ENCODE data around the gene LHX8.

LHX8 gene

GRCh38 chr1:75188892-75189291, 54.7 kb downstream of the LHX8 start:
- Histone ChIP-seq H4K20me1 (ENCODE audit: insufficient read depth, low read length, poor library complexity, severe bottlenecking) (no peaks in the 10 kb centered on the region), H3K36me3 (ENCODE audit: insufficient read depth, low read length) (no peaks in the 10 kb centered on the region), H3K9me2 (replicated peaks; ENCODE audit: low read depth, low read length) (no peaks in the 10 kb centered on the region), H3K27me3 (ENCODE audit: insufficient read depth, low read length, poor library complexity, severe bottlenecking) (no peaks in the 10 kb centered on the region), H3K4me3 (ENCODE audit: low read length, poor library complexity, severe bottlenecking) (no peak overlapping the region), H3K9me3 (ENCODE audit: insufficient read depth, low read depth, low read length) (no peaks in the 10 kb centered on the region), H3F3A (ENCODE audit: low read depth) (no peaks in the 10 kb centered on the region), H3K4me1 (ENCODE audit: insufficient read depth, low read length, poor library complexity, severe bottlenecking) (no peaks in the 10 kb centered on the region), H3K9ac (ENCODE audit: low read depth, low read length, poor library complexity, severe bottlenecking) (no peak overlapping the region), H2AFZ (ENCODE audit: low read length) (no peak overlapping the region), H3K79me2 (ENCODE audit: insufficient read depth, low read length) (no peaks in the 10 kb centered on the region), H3K4me2 (ENCODE audit: low read depth, low read length, poor library complexity, severe bottlenecking) (no peak overlapping the region)
- TF ChIP-seq EZH2phosphoT487 (IDR thresholded peaks at IDR 0.05; ENCODE audit: borderline replicate concordance), result no peak
- no peak for TF ChIP-seq CTCF (conservative IDR thresholded peaks at IDR 0.05; ENCODE audit: low read length)

- no peaks in the 10 kb centered on the region for H3K36me3 ChIP-seq (ENCODE audit: insufficient read depth, low read length)
- H3K27me3 ChIP-seq (ENCODE audit: insufficient read depth, low read length, poor library complexity, severe bottlenecking), result no peaks in the 10 kb centered on the region
- H3K4me1 ChIP-seq (ENCODE audit: insufficient read depth, low read length, poor library complexity, severe bottlenecking), result no peaks in the 10 kb centered on the region
- H3F3A ChIP-seq (ENCODE audit: low read depth), result no peaks in the 10 kb centered on the region
- no peaks in the 10 kb centered on the region for H4K20me1 ChIP-seq (ENCODE audit: insufficient read depth, low read length, poor library complexity, severe bottlenecking)
- TF ChIP-seq EZH2phosphoT487 (IDR thresholded peaks at IDR 0.05; ENCODE audit: borderline replicate concordance), result no peak
- TF ChIP-seq CTCF (conservative IDR thresholded peaks at IDR 0.05; ENCODE audit: low read length), result no peak
- no peak overlapping the region for H3K4me2 ChIP-seq (ENCODE audit: low read depth, low read length, poor library complexity, severe bottlenecking)
- H3K9me3 ChIP-seq (ENCODE audit: insufficient read depth, low read depth, low read length), result no peaks in the 10 kb centered on the region
- no peak overlapping the region for H3K9ac ChIP-seq (ENCODE audit: low read depth, low read length, poor library complexity, severe bottlenecking)
- no peaks in the 10 kb centered on the region for H3K9me2 ChIP-seq (replicated peaks; ENCODE audit: low read depth, low read length)
- H3K79me2 ChIP-seq (ENCODE audit: insufficient read depth, low read length), result no peaks in the 10 kb centered on the region
- no peak overlapping the region for H3K4me3 ChIP-seq (ENCODE audit: low read length, poor library complexity, severe bottlenecking)
- no peak overlapping the region for H2AFZ ChIP-seq (ENCODE audit: low read length)
Measured at GRCh38 chr1:75198163-75198562, 64.0 kb downstream of the LHX8 start.

GRCh38 chr1:75198761-75199160, 64.6 kb downstream of the LHX8 start:
- no peak for TF ChIP-seq CTCF (conservative IDR thresholded peaks at IDR 0.05; ENCODE audit: low read length)
- H3K4me2 ChIP-seq (ENCODE audit: low read depth, low read length, poor library complexity, severe bottlenecking), result no peak overlapping the region

More at GRCh38 chr1:75198761-75199160, 64.6 kb downstream of the LHX8 start:
- Histone ChIP-seq H3K27me3 (ENCODE audit: insufficient read depth, low read length, poor library complexity, severe bottlenecking) (no peaks in the 10 kb centered on the region), H3K9me3 (ENCODE audit: insufficient read depth, low read depth, low read length) (no peaks in the 10 kb centered on the region), H3K36me3 (ENCODE audit: insufficient read depth, low read length) (no peaks in the 10 kb centered on the region), H3K79me2 (ENCODE audit: insufficient read depth, low read length) (no peaks in the 10 kb centered on the region), H3K4me1 (ENCODE audit: insufficient read depth, low read length, poor library complexity, severe bottlenecking) (no peaks in the 10 kb centered on the region), H3K9ac (ENCODE audit: low read depth, low read length, poor library complexity, severe bottlenecking) (no peak overlapping the region), H3K4me3 (ENCODE audit: low read length, poor library complexity, severe bottlenecking) (no peak overlapping the region), H4K20me1 (ENCODE audit: insufficient read depth, low read length, poor library complexity, severe bottlenecking) (no peaks in the 10 kb centered on the region), H2AFZ (ENCODE audit: low read length) (no peak overlapping the region), H3K9me2 (replicated peaks; ENCODE audit: low read depth, low read length) (no peaks in the 10 kb centered on the region), H3F3A (ENCODE audit: low read depth) (no peaks in the 10 kb centered on the region)

Measured in Loucy (cell line).